HCT116 (cell line): ENCODE results near the gene DHCR7. TPM values are rescaled to one million over a fixed set of nuclear protein-coding genes. Genes with fewer than 3 reads are reported as not detected.

ENCODE experiments used
- ATAC-seq: fragments of 200-7000 bp; cut with Tn5 transposase; 2 replicates; pipeline ENCODE4 v1.9.1; 2020; ENCODE audit warnings: mild to moderate bottlenecking, moderate library complexity
- BruUV-seq: library from RNA; stranded (reverse); fragments of 400-500 nt; replicated peaks from 2 replicates; lab custom pipeline; 2021; lab: Mats Ljungman, UMichigan
- CTCF ChIA-PET: fragments of 300-600 bp; sonication (Branson Sonifier 250); formaldehyde crosslinking; loops from one replicate; lab custom pipeline; 2021; ENCODE audit warnings: antibody characterized with exemption; lab: Charles Lee
- POLR2A ChIA-PET: fragments of 300-600, 350-600 bp; sonication (Branson Sonifier 250); formaldehyde crosslinking; loops from one replicate; lab custom pipeline; 2021; ENCODE audit warnings: antibody characterized with exemption; lab: Charles Lee
- RAD21 ChIA-PET, 2 experiments: fragments of 300-600 bp; sonication (Branson Sonifier 250); formaldehyde crosslinking; loops; one replicate each; lab custom pipeline; 2023; ENCODE audit warnings: low total read pairs in 2 of 2; ENCODE audit not compliant: uncharacterized antibody in 2 of 2, unreplicated experiment in 2 of 2, low non-redundant PET in 1 of 2; lab: Charles Lee
- DNase-seq: peaks from one replicate; pipeline ENCODE4 v3.0.0-alpha.2; 2010; ENCODE audit warnings: low read depth, low spot score
- H2AFZ ChIP-seq: fragments of 200-600 bp; shearing (Covaris generic), sonication (generic); 2 replicates; pipeline ENCODE4 v1.6.1; 2017; ENCODE audit warnings: low read depth, mixed run types, mixed read lengths, antibody characterized with exemption, low read length; ENCODE audit not compliant: poor library complexity, severe bottlenecking
- H3K27ac ChIP-seq: 2 replicates; pipeline ENCODE4 v1.5.1; 2012; ENCODE audit warnings: low read depth, low read length
- H3K27me3 ChIP-seq: fragments of 200-600 bp; sonication (generic); 2 replicates; pipeline ENCODE4 v1.6.1; 2016; ENCODE audit warnings: mixed run types, low read length, mixed read lengths; ENCODE audit not compliant: insufficient read depth
- H3K36me3 ChIP-seq, 2 experiments: fragments of 200-500 bp in 1 of 2; fragments of 200-600 bp in 1 of 2; sonication (Bioruptor generic) in 1 of 2; sonication (generic) in 1 of 2; 2 replicates each; pipeline versions ENCODE4 v1.5.1 to v1.6.1; 2014 to 2016; ENCODE audit warnings: low read length in 2 of 2, inconsistent platforms in 1 of 2, mixed read lengths in 1 of 2, mixed run types in 1 of 2; ENCODE audit not compliant: insufficient read depth in 2 of 2, control insufficient read depth in 1 of 2
- H3K4me1 ChIP-seq, 2 experiments: fragments of 200-600 bp in 1 of 2; sonication (generic) in 1 of 2; 2 replicates each; pipeline versions ENCODE4 v1.5.1 to v1.6.1; 2012 to 2017; ENCODE audit warnings: low read length in 2 of 2, inconsistent platforms in 1 of 2, mild to moderate bottlenecking in 1 of 2, mixed read lengths in 1 of 2, mixed run types in 1 of 2, moderate library complexity in 1 of 2; ENCODE audit not compliant: insufficient read depth in 2 of 2, control insufficient read depth in 1 of 2
- H3K4me2 ChIP-seq: fragments of 200-600 bp; sonication (generic); 2 replicates; pipeline ENCODE4 v1.6.1; 2017; ENCODE audit warnings: mixed run types, low read length, mixed read lengths
- H3K4me3 ChIP-seq, 2 experiments: fragments of 200-600 bp in 1 of 2; sonication (generic) in 1 of 2; replicated peaks in 1 of 2; 2 replicates each; pipeline ENCODE4 v1.5.1; 2011 to 2016; ENCODE audit warnings: low read length in 2 of 2, control low read depth in 1 of 2, low read depth in 1 of 2, mild to moderate bottlenecking in 1 of 2, mixed read lengths in 1 of 2, mixed run types in 1 of 2
- H3K79me2 ChIP-seq: fragments of 200-600 bp; sonication (generic); 2 replicates; pipeline ENCODE4 v1.6.1; 2017; ENCODE audit warnings: mild to moderate bottlenecking, mixed run types, low read length, moderate library complexity, mixed read lengths; ENCODE audit not compliant: insufficient read depth
- H3K9ac ChIP-seq: fragments of 200-600 bp; sonication (generic); 2 replicates; pipeline ENCODE4 v1.6.1; 2016; ENCODE audit warnings: low read length, mixed read lengths
- H3K9me2 ChIP-seq: fragments of 200-600 bp; sonication (generic), shearing (Covaris generic); 2 replicates; pipeline ENCODE4 v1.6.1; 2017; ENCODE audit warnings: mixed run types, mild to moderate bottlenecking, moderate library complexity; ENCODE audit not compliant: insufficient read depth
- H3K9me3 ChIP-seq, 2 experiments: fragments of 200-500 bp in 1 of 2; fragments of 200-600 bp in 1 of 2; sonication (Bioruptor generic) in 1 of 2; sonication (generic) in 1 of 2; 2 replicates each; pipeline ENCODE4 v1.6.1; 2014 to 2017; ENCODE audit warnings: low read length in 2 of 2, mixed read lengths in 2 of 2, inconsistent platforms in 1 of 2, low read depth in 1 of 2, mild to moderate bottlenecking in 1 of 2, mixed run types in 1 of 2, moderate library complexity in 1 of 2; ENCODE audit not compliant: control insufficient read depth in 1 of 2, insufficient read depth in 1 of 2
- H4K20me1 ChIP-seq: fragments of 200-600 bp; sonication (generic), shearing (Covaris generic); 2 replicates; pipeline ENCODE4 v1.6.1; 2017; ENCODE audit warnings: mixed run types, mild to moderate bottlenecking, moderate library complexity; ENCODE audit not compliant: insufficient read depth
- ATF3 ChIP-seq: IDR thresholded peaks from 2 replicates; pipeline ENCODE4 v1.6.1; 2012
- CBX3 ChIP-seq: IDR thresholded peaks from 2 replicates; pipeline ENCODE4 v1.6.1; 2012; ENCODE audit warnings: low read depth
- CEBPB ChIP-seq: IDR thresholded peaks from 2 replicates; pipeline ENCODE4 v1.6.1; 2012; ENCODE audit warnings: low read depth
- CTCF ChIP-seq, 3 experiments: fragments of 200-600 bp in 1 of 3; sonication (generic) in 1 of 3; IDR thresholded peaks in 2 of 3; conservative IDR thresholded peaks in 1 of 3; 2 replicates each; pipeline ENCODE4 v1.5.1; 2012 to 2017; ENCODE audit warnings: low read depth in 2 of 3, low read length in 2 of 3, antibody characterized with exemption in 1 of 3, borderline replicate concordance in 1 of 3, control low read depth in 1 of 3, mild to moderate bottlenecking in 1 of 3, mixed read lengths in 1 of 3, mixed run types in 1 of 3, moderate library complexity in 1 of 3; ENCODE audit not compliant: insufficient read depth in 1 of 3
- EGR1 ChIP-seq: IDR thresholded peaks from 2 replicates; pipeline ENCODE4 v1.6.1; 2012; ENCODE audit warnings: low read depth
- ELF1 ChIP-seq: IDR thresholded peaks from 2 replicates; pipeline ENCODE4 v1.6.1; 2012; ENCODE audit warnings: low read depth, borderline replicate concordance
- EZH2 ChIP-seq: fragments of 200-600 bp; sonication (generic); IDR thresholded peaks from 2 replicates; pipeline ENCODE4 v1.6.1; 2017; ENCODE audit warnings: antibody characterized with exemption, mixed run types
- FOSL1 ChIP-seq: IDR thresholded peaks from 2 replicates; pipeline ENCODE4 v1.6.1; 2012; ENCODE audit warnings: low read depth
- JUND ChIP-seq: IDR thresholded peaks from 2 replicates; pipeline ENCODE4 v1.6.1; 2012
- MAX ChIP-seq: IDR thresholded peaks from 2 replicates; pipeline ENCODE4 v1.6.1; 2012
- POLR2A ChIP-seq: IDR thresholded peaks from 2 replicates; pipeline ENCODE4 v1.7.0; 2011; ENCODE audit warnings: borderline replicate concordance; ENCODE audit not compliant: insufficient read depth, insufficient read length; ENCODE audit errors: extremely low read depth
- POLR2AphosphoS5 ChIP-seq: IDR thresholded peaks from 2 replicates; pipeline ENCODE4 v1.6.1; 2011; ENCODE audit warnings: mild to moderate bottlenecking, low read depth, low read length, moderate library complexity
- RAD21 ChIP-seq: IDR thresholded peaks from 2 replicates; pipeline ENCODE4 v1.6.1; 2012; ENCODE audit warnings: low read depth, mild to moderate bottlenecking
- REST ChIP-seq: IDR thresholded peaks from 2 replicates; pipeline ENCODE4 v1.6.1; 2012; ENCODE audit warnings: low read depth
- SIN3A ChIP-seq: IDR thresholded peaks from 2 replicates; pipeline ENCODE4 v1.6.1; 2012; ENCODE audit warnings: low read depth
- SP1 ChIP-seq: IDR thresholded peaks from 2 replicates; pipeline ENCODE4 v1.6.1; 2012; ENCODE audit warnings: low read depth
- TCF7L2 ChIP-seq: IDR thresholded peaks from 2 replicates; pipeline ENCODE4 v1.7.0; 2011; ENCODE audit warnings: borderline replicate concordance, inconsistent platforms; ENCODE audit not compliant: insufficient read depth, insufficient read length; ENCODE audit errors: extremely low read depth
- YY1 ChIP-seq: IDR thresholded peaks from 2 replicates; pipeline ENCODE4 v1.6.1; 2011; ENCODE audit warnings: low read length, low read depth, moderate library complexity, mild to moderate bottlenecking; ENCODE audit not compliant: insufficient replicate concordance; ENCODE audit errors: extremely low read depth
- ZBTB33 ChIP-seq: IDR thresholded peaks from 2 replicates; pipeline ENCODE4 v1.6.1; 2011; ENCODE audit warnings: mild to moderate bottlenecking, low read length, moderate library complexity; ENCODE audit not compliant: insufficient replicate concordance; ENCODE audit errors: extremely low read depth
- ZFX ChIP-seq: fragments of 450-650 bp; IDR thresholded peaks from 2 replicates; pipeline ENCODE4 v1.6.1; 2017
- intact Hi-C: fragments of 100-400 bp; cut with micrococcal nuclease; formaldehyde crosslinking; loops from 2 replicates; pipeline ENCODE4 v1.10.0; 2022
- total RNA-seq: library from RNA; stranded (reverse); gene quantifications from one replicate; pipeline ENCODE4 v1.2.1, GENCODE V29; 2021; ENCODE audit not compliant: unreplicated experiment

Gene DHCR7
- total RNA-seq, 1 experiment from 2014 or later, result 115 TPM

- no peaks in the 10 kb centered on the region for H3K79me2 ChIP-seq
- no peak overlapping the region for H3K4me2 ChIP-seq
- no peaks in the 10 kb centered on the region for H3K27me3 ChIP-seq
- TF ChIP-seq YY1, result no peak
- no peak for TF ChIP-seq POLR2A
- TF ChIP-seq SP1, result no peak
- no peak for TF ChIP-seq CTCF (IDR thresholded peaks at IDR 0.05 in 2 of 3, conservative IDR thresholded peaks at IDR 0.05 in 1 of 3; ENCODE audit: borderline replicate concordance in 1 of 3, insufficient read depth in 1 of 3, low read depth in 2 of 3, low read length in 2 of 3)
- no peak for TF ChIP-seq ZBTB33
- no peak for TF ChIP-seq ELF1
- no peak for TF ChIP-seq RAD21
- TF ChIP-seq EZH2, result no peak
- no peak for TF ChIP-seq REST
- TF ChIP-seq FOSL1, result no peak
- TF ChIP-seq CBX3, result no peak
- no peak for TF ChIP-seq JUND
- no peak for TF ChIP-seq TCF7L2
- no peak for TF ChIP-seq POLR2AphosphoS5
- TF ChIP-seq CEBPB, result no peak
- no peak for TF ChIP-seq MAX
- TF ChIP-seq ZFX, result no peak
- TF ChIP-seq ATF3, result no peak
- no peak for TF ChIP-seq EGR1
- TF ChIP-seq SIN3A, result no peak
- H3K27ac ChIP-seq, result no peak overlapping the region
- H3K9ac ChIP-seq, result no peak overlapping the region
- no peaks in the 10 kb centered on the region for H3K9me3 ChIP-seq
- ATAC-seq (no peak), DNase-seq (no peak)
- peaks cover 0 to 9% of the 10 kb centered on the region in 2 experiments; a peak in 2 of 4 replicates for H3K36me3 ChIP-seq
- H3K4me1 ChIP-seq, result no peaks in the 10 kb centered on the region; a peak in 1 of 4 replicates
- no peaks in the 10 kb centered on the region for H4K20me1 ChIP-seq
- no peak overlapping the region for H2AFZ ChIP-seq
- POLR2A ChIA-PET, result no interaction called here
- RAD21 ChIA-PET, result no interaction called here
- no TSS peak for BruUV-seq
- intact Hi-C loops, result no loop called here
- CTCF ChIA-PET, result no interaction called here
- H3K4me3 ChIP-seq, result no peak overlapping the region
- H3K9me2 ChIP-seq, result no peaks in the 10 kb centered on the region
These were observed 16.9 kb downstream of the DHCR7 start for GRCh38 chr11:71431271-71431670.
